LNCAP (cell line): Measurements from ENCODE around the gene NFIX.

Experiments used
- CTCF ChIP-seq: fragments of 450-650 bp; IDR thresholded peaks from 2 replicates; pipeline ENCODE4 v1.5.1; 2017; ENCODE audit warnings: mild to moderate bottlenecking

NFIX gene

GRCh38 chr19:13060964-13061927, 66.0 kb downstream of the NFIX start:
- TF ChIP-seq CTCF, result peak; percentile 93

GRCh38 chr19:13062317-13062716, 67.0 kb downstream of the NFIX start:
- no peak for TF ChIP-seq CTCF

GRCh38 chr19:13063461-13064091, 68.3 kb downstream of the NFIX start:
- TF ChIP-seq CTCF, result no peak

- no peak for TF ChIP-seq CTCF
These were observed 68.8 kb downstream of the NFIX start for GRCh38 chr19:13064092-13064489.

GRCh38 chr19:13066226-13066625, 71.0 kb downstream of the NFIX start:
- no peak for TF ChIP-seq CTCF

- no peak for TF ChIP-seq CTCF
These were observed 71.9 kb downstream of the NFIX start for GRCh38 chr19:13066933-13067807.
